HepG2 (cell line): ENCODE data around the gene NEURL3. TPM values are rescaled to one million over a fixed set of nuclear protein-coding genes. Genes with fewer than 3 reads are reported as not detected.

ENCODE experiments used
- ARNT2 ChIP-seq: sonication (generic); formaldehyde crosslinking; IDR thresholded peaks from 2 replicates; pipeline ENCODE4 v1.8.0; 2022; ENCODE audit warnings: mild to moderate bottlenecking, low read depth, missing genetic modification reagents, moderate library complexity
- DR1 ChIP-seq: sonication (generic); formaldehyde crosslinking; IDR thresholded peaks from 2 replicates; pipeline ENCODE4 v1.8.0; 2021; ENCODE audit warnings: mild to moderate bottlenecking, missing genetic modification reagents, inconsistent platforms
- HCFC1 ChIP-seq: fragments of 150-350 bp; IDR thresholded peaks from 2 replicates; pipeline ENCODE4 v1.6.1; 2014; ENCODE audit warnings: low read depth, low read length
- RARA ChIP-seq: IDR thresholded peaks from 2 replicates; pipeline ENCODE4 v1.6.1; 2016; ENCODE audit warnings: missing genetic modification reagents, missing compliant biosample characterization
- SALL1 ChIP-seq: sonication (generic); formaldehyde crosslinking; IDR thresholded peaks from 2 replicates; pipeline ENCODE4 v1.8.0; 2022; ENCODE audit warnings: mild to moderate bottlenecking, missing genetic modification reagents
- TCF7 ChIP-seq: sonication (generic); IDR thresholded peaks from 2 replicates; pipeline ENCODE4 v1.6.1; 2016; ENCODE audit warnings: antibody characterized with exemption, low read depth
- YY1 ChIP-seq: IDR thresholded peaks from 2 replicates; pipeline ENCODE4 v1.6.1; 2011; ENCODE audit warnings: low read length, low read depth, moderate library complexity, mild to moderate bottlenecking; ENCODE audit not compliant: insufficient read depth, insufficient replicate concordance
- ZNF350 ChIP-seq: sonication (generic); formaldehyde crosslinking; IDR thresholded peaks from 2 replicates; pipeline ENCODE4 v1.4.0; 2020; ENCODE audit warnings: mild to moderate bottlenecking, low read depth, missing genetic modification reagents, borderline replicate concordance
- ZNF788 ChIP-seq: sonication (generic); formaldehyde crosslinking; IDR thresholded peaks from 2 replicates; pipeline ENCODE4 v1.5.0; 2020; ENCODE audit warnings: mild to moderate bottlenecking, missing genetic modification reagents, borderline replicate concordance
- polyA plus RNA-seq, 8 experiments: library from polyadenylated mRNA; depleted of rRNA in 3 of 8; stranded (reverse) in 7 of 8; unstranded in 1 of 8; fragments of >200 nt; fragmentation: Illumina TruSeq in 4 of 8; extraction: Trizol in 4 of 8; gene quantifications; 2 replicates each; pipeline versions ENCODE4 v1.2.1 to v1.2.3, GENCODE V29; 2011 to 2016; ENCODE audit warnings: low read depth in 4 of 8, missing spikeins in 1 of 8, mixed read lengths in 1 of 8; ENCODE audit not compliant: insufficient read depth in 1 of 8
- total RNA-seq, 5 experiments: library from RNA; depleted of rRNA; stranded (reverse); fragments of >200 nt; fragmentation: Illumina TruSeq; extraction: Trizol; gene quantifications; 2 replicates each; pipeline ENCODE4 v1.2.3, GENCODE V29; 2016; ENCODE audit warnings: low read depth in 1 of 5
- TF ChIP-seq, protein P1 (sequence below): sonication (generic); formaldehyde crosslinking; IDR thresholded peaks from 2 replicates; pipeline ENCODE4 v1.4.0; 2020; ENCODE audit warnings: missing genetic modification reagents
- TF ChIP-seq, protein P2 (sequence below): sonication (generic); formaldehyde crosslinking; IDR thresholded peaks from 2 replicates; pipeline ENCODE4 v1.4.0; 2020; ENCODE audit warnings: missing genetic modification reagents
- TF ChIP-seq, protein P3 (sequence below): IDR thresholded peaks from 2 replicates; pipeline ENCODE4 v1.6.1; 2016; ENCODE audit warnings: low read depth, control low read depth
- TF ChIP-seq, protein P4 (sequence below): sonication (generic); formaldehyde crosslinking; IDR thresholded peaks from 2 replicates; pipeline ENCODE4 v1.4.0; 2020; ENCODE audit warnings: missing genetic modification reagents

The NEURL3 gene
- total and polyA plus RNA-seq, 2 of the 13 experiments (the other 11 are each of a cell fraction or from before 2014, with no cell fraction given), result 0.16 to 1.2 TPM

DNA sequence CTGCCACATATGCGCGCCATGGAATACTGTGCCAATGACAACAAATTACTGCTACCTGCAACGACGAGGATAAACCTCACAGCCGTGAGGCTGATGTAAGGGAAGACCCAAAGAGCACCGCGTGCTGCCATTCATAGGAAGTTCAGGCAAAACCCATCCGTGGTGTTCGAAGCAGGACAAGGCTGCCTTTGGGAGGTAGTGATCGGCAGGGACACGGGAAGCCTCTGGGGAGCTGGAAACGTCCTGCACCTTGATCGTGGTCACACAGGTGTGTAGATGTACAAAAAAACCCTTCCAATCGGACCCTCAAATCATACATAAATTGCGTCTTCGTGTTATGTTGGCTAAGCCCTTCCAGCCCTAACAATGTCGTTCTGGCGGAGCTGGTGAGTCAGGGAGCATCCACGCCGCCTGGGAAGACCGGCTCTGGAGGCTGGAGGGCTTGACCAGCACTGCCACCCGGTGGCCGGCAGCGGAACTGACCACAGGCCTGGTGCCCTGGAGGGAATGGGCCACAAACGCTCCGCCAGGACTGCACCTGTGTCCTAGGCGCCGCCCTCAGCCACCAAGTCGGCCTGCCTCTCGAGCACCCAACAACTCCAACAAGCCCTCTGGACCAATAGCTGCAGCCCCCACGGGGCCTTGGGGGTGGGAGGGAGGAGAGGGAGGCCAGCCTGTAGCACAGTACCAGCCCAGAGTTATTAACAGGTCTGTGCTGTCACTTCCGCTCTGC is 4.1 kb upstream of the NEURL3 start (continued):
- TF ChIP-seq SALL1 (CRISPR knock-in tag) (peak; percentile 78), ARNT2 (CRISPR knock-in tag) (0 out of 2 replicates have a peak, but pooled peaks have one; percentile 44), ZNF788 (CRISPR knock-in tag) (0 out of 2 replicates have a peak, but pooled peaks have one; percentile 47), HCFC1 (no peak), TCF7 (no peak), ZNF350 (CRISPR knock-in tag) (0 out of 2 replicates have a peak, but pooled peaks have one; percentile 35), DR1 (0 out of 2 replicates have a peak, but pooled peaks have one; percentile 37), YY1 (peak; percentile 73), RARA (CRISPR knock-in tag) (no peak)
- TF ChIP-seq, protein P1, sequence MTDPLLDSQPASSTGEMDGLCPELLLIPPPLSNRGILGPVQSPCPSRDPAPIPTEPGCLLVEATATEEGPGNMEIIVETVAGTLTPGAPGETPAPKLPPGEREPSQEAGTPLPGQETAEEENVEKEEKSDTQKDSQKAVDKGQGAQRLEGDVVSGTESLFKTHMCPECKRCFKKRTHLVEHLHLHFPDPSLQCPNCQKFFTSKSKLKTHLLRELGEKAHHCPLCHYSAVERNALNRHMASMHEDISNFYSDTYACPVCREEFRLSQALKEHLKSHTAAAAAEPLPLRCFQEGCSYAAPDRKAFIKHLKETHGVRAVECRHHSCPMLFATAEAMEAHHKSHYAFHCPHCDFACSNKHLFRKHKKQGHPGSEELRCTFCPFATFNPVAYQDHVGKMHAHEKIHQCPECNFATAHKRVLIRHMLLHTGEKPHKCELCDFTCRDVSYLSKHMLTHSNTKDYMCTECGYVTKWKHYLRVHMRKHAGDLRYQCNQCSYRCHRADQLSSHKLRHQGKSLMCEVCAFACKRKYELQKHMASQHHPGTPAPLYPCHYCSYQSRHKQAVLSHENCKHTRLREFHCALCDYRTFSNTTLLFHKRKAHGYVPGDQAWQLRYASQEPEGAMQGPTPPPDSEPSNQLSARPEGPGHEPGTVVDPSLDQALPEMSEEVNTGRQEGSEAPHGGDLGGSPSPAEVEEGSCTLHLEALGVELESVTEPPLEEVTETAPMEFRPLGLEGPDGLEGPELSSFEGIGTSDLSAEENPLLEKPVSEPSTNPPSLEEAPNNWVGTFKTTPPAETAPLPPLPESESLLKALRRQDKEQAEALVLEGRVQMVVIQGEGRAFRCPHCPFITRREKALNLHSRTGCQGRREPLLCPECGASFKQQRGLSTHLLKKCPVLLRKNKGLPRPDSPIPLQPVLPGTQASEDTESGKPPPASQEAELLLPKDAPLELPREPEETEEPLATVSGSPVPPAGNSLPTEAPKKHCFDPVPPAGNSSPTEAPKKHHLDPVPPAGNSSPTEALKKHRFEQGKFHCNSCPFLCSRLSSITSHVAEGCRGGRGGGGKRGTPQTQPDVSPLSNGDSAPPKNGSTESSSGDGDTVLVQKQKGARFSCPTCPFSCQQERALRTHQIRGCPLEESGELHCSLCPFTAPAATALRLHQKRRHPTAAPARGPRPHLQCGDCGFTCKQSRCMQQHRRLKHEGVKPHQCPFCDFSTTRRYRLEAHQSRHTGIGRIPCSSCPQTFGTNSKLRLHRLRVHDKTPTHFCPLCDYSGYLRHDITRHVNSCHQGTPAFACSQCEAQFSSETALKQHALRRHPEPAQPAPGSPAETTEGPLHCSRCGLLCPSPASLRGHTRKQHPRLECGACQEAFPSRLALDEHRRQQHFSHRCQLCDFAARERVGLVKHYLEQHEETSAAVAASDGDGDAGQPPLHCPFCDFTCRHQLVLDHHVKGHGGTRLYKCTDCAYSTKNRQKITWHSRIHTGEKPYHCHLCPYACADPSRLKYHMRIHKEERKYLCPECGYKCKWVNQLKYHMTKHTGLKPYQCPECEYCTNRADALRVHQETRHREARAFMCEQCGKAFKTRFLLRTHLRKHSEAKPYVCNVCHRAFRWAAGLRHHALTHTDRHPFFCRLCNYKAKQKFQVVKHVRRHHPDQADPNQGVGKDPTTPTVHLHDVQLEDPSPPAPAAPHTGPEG (CRISPR knock-in tag), result 0 out of 2 replicates have a peak, but pooled peaks have one; percentile 59
- TF ChIP-seq, protein P2, sequence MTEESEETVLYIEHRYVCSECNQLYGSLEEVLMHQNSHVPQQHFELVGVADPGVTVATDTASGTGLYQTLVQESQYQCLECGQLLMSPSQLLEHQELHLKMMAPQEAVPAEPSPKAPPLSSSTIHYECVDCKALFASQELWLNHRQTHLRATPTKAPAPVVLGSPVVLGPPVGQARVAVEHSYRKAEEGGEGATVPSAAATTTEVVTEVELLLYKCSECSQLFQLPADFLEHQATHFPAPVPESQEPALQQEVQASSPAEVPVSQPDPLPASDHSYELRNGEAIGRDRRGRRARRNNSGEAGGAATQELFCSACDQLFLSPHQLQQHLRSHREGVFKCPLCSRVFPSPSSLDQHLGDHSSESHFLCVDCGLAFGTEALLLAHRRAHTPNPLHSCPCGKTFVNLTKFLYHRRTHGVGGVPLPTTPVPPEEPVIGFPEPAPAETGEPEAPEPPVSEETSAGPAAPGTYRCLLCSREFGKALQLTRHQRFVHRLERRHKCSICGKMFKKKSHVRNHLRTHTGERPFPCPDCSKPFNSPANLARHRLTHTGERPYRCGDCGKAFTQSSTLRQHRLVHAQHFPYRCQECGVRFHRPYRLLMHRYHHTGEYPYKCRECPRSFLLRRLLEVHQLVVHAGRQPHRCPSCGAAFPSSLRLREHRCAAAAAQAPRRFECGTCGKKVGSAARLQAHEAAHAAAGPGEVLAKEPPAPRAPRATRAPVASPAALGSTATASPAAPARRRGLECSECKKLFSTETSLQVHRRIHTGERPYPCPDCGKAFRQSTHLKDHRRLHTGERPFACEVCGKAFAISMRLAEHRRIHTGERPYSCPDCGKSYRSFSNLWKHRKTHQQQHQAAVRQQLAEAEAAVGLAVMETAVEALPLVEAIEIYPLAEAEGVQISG (CRISPR knock-in tag), result peak; percentile 72
- TF ChIP-seq, protein P3, sequence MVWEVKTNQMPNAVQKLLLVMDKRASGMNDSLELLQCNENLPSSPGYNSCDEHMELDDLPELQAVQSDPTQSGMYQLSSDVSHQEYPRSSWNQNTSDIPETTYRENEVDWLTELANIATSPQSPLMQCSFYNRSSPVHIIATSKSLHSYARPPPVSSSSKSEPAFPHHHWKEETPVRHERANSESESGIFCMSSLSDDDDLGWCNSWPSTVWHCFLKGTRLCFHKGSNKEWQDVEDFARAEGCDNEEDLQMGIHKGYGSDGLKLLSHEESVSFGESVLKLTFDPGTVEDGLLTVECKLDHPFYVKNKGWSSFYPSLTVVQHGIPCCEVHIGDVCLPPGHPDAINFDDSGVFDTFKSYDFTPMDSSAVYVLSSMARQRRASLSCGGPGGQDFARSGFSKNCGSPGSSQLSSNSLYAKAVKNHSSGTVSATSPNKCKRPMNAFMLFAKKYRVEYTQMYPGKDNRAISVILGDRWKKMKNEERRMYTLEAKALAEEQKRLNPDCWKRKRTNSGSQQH (CRISPR knock-in tag), result no peak
- TF ChIP-seq, protein P4, sequence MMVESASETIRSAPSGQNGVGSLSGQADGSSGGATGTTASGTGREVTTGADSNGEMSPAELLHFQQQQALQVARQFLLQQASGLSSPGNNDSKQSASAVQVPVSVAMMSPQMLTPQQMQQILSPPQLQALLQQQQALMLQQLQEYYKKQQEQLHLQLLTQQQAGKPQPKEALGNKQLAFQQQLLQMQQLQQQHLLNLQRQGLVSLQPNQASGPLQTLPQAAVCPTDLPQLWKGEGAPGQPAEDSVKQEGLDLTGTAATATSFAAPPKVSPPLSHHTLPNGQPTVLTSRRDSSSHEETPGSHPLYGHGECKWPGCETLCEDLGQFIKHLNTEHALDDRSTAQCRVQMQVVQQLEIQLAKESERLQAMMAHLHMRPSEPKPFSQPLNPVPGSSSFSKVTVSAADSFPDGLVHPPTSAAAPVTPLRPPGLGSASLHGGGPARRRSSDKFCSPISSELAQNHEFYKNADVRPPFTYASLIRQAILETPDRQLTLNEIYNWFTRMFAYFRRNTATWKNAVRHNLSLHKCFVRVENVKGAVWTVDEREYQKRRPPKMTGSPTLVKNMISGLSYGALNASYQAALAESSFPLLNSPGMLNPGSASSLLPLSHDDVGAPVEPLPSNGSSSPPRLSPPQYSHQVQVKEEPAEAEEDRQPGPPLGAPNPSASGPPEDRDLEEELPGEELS, result no peak; the same call in 1 of the 2 replicates
